ENCODE data around the gene TMCC1. TPM values are rescaled to one million over a fixed set of nuclear protein-coding genes. Genes with fewer than 3 reads are reported as not detected.

TMCC1 gene
- total RNA-seq, 2 donors from 2014 or later = 20.0 to 21.7 TPM

DNA sequence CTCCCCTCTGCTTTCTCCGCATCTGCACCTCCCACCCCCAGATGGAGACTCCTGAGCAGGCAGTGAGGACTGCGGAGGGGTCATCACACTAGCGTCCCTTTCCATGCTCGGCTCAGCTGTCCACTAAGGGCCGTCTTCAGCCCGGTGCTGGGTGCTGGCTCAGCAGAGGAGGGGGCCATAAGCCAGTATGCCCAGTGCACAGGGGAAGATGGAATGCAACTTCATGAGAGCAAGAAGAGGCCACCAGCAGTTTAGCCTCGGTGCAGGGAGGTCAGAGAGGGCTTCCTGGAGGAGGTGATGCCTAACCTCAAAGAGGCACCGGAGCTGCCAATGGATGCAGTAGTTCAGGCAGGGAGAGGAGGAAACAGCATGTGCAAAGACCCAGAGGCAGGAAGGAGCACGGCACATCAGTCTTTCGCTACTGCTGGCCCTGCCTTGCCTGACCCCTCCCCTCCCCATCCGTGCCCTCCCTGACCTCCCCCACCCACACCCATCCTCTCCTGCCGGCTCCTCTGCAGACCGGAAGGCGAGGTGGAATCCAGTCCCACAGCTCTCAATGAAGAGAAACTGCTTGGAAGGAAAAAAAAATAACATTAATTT lies 271.8 kb downstream of the TMCC1 start:
- Histone ChIP-seq H3K4me3 (no peak overlapping the region), H3K36me3 (no peaks in the 10 kb centered on the region), H3K4me1 (peaks cover 0 to 91% of the 10 kb centered on the region in 2 donors), H3K27ac (peak overlapping the region; percentile 95 to 97), H3K27me3 (no peaks in the 10 kb centered on the region), H3K9me3 (no peaks in the 10 kb centered on the region)
- no peak for TF ChIP-seq CTCF (IDR thresholded peaks at IDR 0.05)
- no peak for DNase-seq (ENCODE audit: low spot score)

GRCh38 chr3:129620828-129621559 lies 272.5 kb downstream of the TMCC1 start:
- Histone ChIP-seq H3K9me3 (no peaks in the 10 kb centered on the region), H3K36me3 (no peaks in the 10 kb centered on the region), H3K27me3 (no peaks in the 10 kb centered on the region), H3K27ac (peak overlapping the region in 1 of 2 donors; percentile 23), H3K4me3 (no peak overlapping the region), H3K4me1 (peaks cover 0 to 93% of the 10 kb centered on the region in 2 donors)
- TF ChIP-seq CTCF (IDR thresholded peaks at IDR 0.05) = no peak
- DNase-seq (ENCODE audit: low spot score) = no peak

GRCh38 chr3:129619726-129620162 lies 273.8 kb downstream of the TMCC1 start:
- peak overlapping the region; percentile 59 to 76 for H3K27ac ChIP-seq
- no peak for DNase-seq (ENCODE audit: low spot score)
- H3K9me3 ChIP-seq = no peaks in the 10 kb centered on the region
- TF ChIP-seq CTCF (IDR thresholded peaks at IDR 0.05) = no peak
- H3K27me3 ChIP-seq = no peaks in the 10 kb centered on the region
- no peak overlapping the region for H3K4me3 ChIP-seq
- no peaks in the 10 kb centered on the region for H3K36me3 ChIP-seq
- H3K4me1 ChIP-seq = peaks cover 0 to 92% of the 10 kb centered on the region in 2 donors

DNA sequence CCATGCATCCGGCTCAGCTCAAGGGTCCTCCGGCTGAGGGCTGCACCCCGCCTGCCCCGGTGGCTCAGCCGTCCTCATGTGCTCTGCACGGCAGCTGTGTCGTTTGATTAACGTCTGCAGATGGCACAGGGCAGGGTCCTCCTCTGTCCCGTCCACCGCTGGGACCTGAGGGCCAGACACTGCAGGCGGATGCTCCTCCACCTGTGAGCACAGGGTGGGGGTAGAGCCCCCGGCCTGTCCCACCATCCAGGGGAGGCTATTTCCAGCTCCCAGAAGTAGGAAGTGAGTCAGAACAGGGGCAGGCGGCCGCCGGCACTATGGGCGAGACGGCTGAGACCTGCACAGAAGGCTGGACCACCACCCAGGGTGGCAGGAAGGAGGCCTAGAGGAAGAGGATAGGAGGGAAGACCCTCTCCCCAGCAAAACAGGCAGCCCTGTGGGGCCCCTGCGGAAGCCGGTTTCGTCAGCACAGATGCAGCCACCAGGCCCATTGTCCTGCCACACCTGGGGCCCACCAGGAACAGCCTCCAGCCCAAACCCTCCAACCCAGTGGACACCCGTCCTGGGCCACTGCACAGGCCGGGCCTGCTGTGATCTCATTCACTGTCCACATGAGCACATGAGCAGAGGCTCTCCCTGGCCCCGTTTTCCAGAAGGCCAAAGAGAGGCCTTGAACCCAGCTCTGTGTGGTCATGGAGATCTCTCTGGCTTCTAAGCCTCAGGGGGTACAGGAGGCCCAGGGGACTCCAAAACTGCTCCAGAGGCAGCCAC lies 274.4 kb downstream of the TMCC1 start:
- Histone ChIP-seq H3K9me3 (no peaks in the 10 kb centered on the region), H3K4me1 (peaks cover 0 to 92% of the 10 kb centered on the region in 2 donors), H3K27me3 (no peaks in the 10 kb centered on the region), H3K36me3 (no peaks in the 10 kb centered on the region), H3K27ac (peak overlapping the region; percentile 59 to 76), H3K4me3 (no peak overlapping the region)
- no peak for DNase-seq (ENCODE audit: low spot score)
- TF ChIP-seq CTCF (IDR thresholded peaks at IDR 0.05) = no peak

DNA sequence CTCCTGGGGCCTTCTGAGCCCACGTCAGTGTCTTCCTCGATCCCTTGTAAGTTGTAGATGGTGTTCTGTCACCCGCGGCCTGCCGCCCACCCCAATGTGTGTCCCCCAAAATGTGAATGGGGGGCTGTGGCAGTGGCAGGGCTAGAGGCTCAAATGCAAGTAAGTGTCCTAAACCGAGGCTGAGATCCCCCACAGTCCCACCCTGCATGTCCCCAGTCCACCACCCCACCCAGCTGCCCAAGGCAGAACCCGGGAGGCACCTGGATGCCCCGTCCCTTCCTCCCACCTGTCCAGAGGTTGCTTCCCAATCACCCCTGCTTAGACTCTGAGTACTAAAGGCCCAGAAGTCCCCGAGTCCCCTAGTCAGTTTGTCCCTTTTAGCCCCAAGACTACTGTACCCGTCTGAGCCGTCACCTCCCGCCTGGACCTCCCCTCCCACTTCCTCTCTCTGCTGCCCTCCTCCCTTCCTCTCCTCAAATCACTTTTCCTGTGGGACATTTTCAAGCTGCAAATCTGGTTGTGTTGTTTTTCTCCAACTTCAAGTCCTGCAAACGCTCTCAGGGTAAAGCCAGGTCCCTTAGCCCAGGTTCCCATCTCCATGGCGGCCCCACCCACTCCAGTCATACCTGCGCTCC lies 275.2 kb downstream of the TMCC1 start:
- Histone ChIP-seq H3K27me3 (no peaks in the 10 kb centered on the region), H3K4me1 (peaks cover 0 to 86% of the 10 kb centered on the region in 2 donors), H3K4me3 (no peak overlapping the region), H3K36me3 (no peaks in the 10 kb centered on the region), H3K27ac (peak overlapping the region; percentile 59 to 76), H3K9me3 (no peaks in the 10 kb centered on the region)
- no peak for TF ChIP-seq CTCF (IDR thresholded peaks at IDR 0.05)
- DNase-seq (ENCODE audit: low spot score) = no peak
